IMR-90 (cell line): ENCODE measurements around the gene SELENOO.

Experiments
- MAZ ChIP-seq: IDR thresholded peaks from 2 replicates; pipeline ENCODE4 v1.6.1; 2012; ENCODE audit warnings: low read depth, mild to moderate bottlenecking, low read length, improper control_type of control experiment, moderate library complexity, borderline replicate concordance
- POLR2A ChIP-seq: IDR thresholded peaks from 2 replicates; pipeline ENCODE4 v1.6.1; 2012; ENCODE audit warnings: mild to moderate bottlenecking, low read depth, low read length
- RCOR1 ChIP-seq: IDR thresholded peaks from 2 replicates; pipeline ENCODE4 v1.6.1; 2012; ENCODE audit warnings: mild to moderate bottlenecking, low read length, improper control_type of control experiment; ENCODE audit not compliant: insufficient replicate concordance
- TF ChIP-seq, protein P1 (sequence below): conservative IDR thresholded peaks from 2 replicates; pipeline ENCODE4 v1.5.1; 2012; ENCODE audit warnings: mild to moderate bottlenecking, low read depth, low read length, improper control_type of control experiment
- TF ChIP-seq, protein P2 (sequence below): fragments of 150-350 bp; IDR thresholded peaks from 2 replicates; pipeline ENCODE4 v1.6.1; 2017; ENCODE audit warnings: mild to moderate bottlenecking, antibody characterized with exemption, low read length, low read depth

GRCh38 chr22:50204571-50204970 is 3.8 kb downstream of the SELENOO start:
- TF ChIP-seq, protein P1, sequence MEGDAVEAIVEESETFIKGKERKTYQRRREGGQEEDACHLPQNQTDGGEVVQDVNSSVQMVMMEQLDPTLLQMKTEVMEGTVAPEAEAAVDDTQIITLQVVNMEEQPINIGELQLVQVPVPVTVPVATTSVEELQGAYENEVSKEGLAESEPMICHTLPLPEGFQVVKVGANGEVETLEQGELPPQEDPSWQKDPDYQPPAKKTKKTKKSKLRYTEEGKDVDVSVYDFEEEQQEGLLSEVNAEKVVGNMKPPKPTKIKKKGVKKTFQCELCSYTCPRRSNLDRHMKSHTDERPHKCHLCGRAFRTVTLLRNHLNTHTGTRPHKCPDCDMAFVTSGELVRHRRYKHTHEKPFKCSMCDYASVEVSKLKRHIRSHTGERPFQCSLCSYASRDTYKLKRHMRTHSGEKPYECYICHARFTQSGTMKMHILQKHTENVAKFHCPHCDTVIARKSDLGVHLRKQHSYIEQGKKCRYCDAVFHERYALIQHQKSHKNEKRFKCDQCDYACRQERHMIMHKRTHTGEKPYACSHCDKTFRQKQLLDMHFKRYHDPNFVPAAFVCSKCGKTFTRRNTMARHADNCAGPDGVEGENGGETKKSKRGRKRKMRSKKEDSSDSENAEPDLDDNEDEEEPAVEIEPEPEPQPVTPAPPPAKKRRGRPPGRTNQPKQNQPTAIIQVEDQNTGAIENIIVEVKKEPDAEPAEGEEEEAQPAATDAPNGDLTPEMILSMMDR: no peak
- TF ChIP-seq, protein P2, sequence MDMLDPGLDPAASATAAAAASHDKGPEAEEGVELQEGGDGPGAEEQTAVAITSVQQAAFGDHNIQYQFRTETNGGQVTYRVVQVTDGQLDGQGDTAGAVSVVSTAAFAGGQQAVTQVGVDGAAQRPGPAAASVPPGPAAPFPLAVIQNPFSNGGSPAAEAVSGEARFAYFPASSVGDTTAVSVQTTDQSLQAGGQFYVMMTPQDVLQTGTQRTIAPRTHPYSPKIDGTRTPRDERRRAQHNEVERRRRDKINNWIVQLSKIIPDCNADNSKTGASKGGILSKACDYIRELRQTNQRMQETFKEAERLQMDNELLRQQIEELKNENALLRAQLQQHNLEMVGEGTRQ: no peak
- TF ChIP-seq RCOR1 (no peak), MAZ (no peak), POLR2A (no peak)
